PC-9 (cell line): ENCODE data around the gene CYP2E1.
"Not testable (repeated sequence)": the region's sequence is repeated elsewhere in the genome, so short reads cannot be mapped to it uniquely, and the experiment has no call there.

Experiments
- CTCF ChIP-seq: fragments of 200-600 bp; sonication (generic); conservative IDR thresholded peaks from 2 replicates; pipeline ENCODE4 v1.6.1; 2017; ENCODE audit warnings: mixed run types, antibody characterized with exemption, mild to moderate bottlenecking, moderate library complexity
- EZH2 ChIP-seq: fragments of 200-600 bp; sonication (generic); IDR thresholded peaks from 2 replicates; pipeline ENCODE4 v1.8.0; 2017; ENCODE audit warnings: antibody characterized with exemption, low read depth

- not testable (repeated sequence) for TF ChIP-seq CTCF, EZH2
Observed at GRCh38 chr10:133572055-133572454, 44.9 kb downstream of the CYP2E1 start.
